Measurements from ENCODE around the gene NOTCH3.

NOTCH3 gene

DNA sequence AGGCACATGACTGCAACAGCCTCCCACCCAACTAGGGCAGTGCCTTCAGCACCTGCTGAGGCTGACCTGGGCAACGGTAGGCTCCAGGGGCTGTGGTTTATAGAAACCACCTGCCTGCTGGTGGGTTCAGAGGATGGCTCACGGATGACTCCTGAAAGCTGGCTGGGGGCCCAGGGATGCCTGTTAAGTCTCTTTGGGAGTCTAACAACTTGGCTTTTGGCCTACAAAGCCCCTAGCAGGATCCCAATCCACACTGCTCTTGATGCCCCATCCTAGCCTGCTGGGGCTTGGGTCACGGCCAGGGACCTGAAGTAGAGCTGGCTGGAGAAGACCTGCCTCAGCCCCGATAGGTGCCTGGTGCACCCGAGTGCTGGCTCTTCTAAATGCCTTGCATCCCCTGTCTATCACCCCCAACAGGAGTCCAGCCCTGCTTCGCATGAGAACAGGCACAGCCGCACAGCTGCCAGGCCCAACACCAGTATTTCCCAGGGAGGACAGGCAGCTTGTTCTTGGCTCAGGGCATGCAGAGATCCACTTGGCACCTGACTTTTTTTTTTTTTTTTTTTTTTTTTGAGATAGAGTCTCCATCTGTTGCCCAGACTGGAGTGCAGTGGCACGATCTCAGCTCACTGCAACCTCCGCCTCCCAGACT lies 40.6 kb upstream of the NOTCH3 start:
- H3K9me3 ChIP-seq = no peaks in the 10 kb centered on the region
- no peaks in the 10 kb centered on the region for H3K4me1 ChIP-seq
- peaks cover 76% of the 10 kb centered on the region for H3K36me3 ChIP-seq (replicated peaks)
- H3K4me3 ChIP-seq = no peak overlapping the region
- in situ Hi-C loops (cut with MboI; ENCODE audit: low sequenced_read_pairs) = no loop called here
- H3K27me3 ChIP-seq (ENCODE audit: low read depth) = no peaks in the 10 kb centered on the region
- no peak for DNase-seq (ENCODE audit: low spot score in 2 of 2)

DNA sequence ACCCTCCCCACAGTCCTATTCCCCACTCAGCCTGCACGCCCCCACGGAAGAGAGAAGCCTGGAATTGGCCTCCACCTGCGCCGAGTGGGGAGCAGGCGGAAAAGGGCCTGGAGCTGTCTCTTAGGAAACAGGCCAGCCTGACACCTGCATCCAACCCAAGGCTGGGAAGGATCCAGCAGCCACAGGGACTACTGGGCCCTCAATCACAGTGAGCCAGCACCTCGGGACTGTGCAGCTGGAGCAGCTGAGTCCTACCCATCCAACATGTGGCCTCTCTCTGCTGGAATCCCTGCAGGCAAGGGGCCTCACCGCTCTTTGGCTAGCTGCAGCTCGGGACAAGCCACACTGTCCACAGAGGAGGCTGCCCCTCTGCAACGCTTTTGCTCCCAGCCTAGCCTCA lies 39.7 kb upstream of the NOTCH3 start:
- in situ Hi-C loops (cut with MboI; ENCODE audit: low sequenced_read_pairs) = no loop called here
- Histone ChIP-seq H3K4me1 (no peaks in the 10 kb centered on the region), H3K9me3 (no peaks in the 10 kb centered on the region), H3K27me3 (ENCODE audit: low read depth) (no peaks in the 10 kb centered on the region), H3K4me3 (no peak overlapping the region), H3K36me3 (replicated peaks) (peaks cover 76% of the 10 kb centered on the region)
- no peak for DNase-seq (ENCODE audit: low spot score in 2 of 2)

DNA sequence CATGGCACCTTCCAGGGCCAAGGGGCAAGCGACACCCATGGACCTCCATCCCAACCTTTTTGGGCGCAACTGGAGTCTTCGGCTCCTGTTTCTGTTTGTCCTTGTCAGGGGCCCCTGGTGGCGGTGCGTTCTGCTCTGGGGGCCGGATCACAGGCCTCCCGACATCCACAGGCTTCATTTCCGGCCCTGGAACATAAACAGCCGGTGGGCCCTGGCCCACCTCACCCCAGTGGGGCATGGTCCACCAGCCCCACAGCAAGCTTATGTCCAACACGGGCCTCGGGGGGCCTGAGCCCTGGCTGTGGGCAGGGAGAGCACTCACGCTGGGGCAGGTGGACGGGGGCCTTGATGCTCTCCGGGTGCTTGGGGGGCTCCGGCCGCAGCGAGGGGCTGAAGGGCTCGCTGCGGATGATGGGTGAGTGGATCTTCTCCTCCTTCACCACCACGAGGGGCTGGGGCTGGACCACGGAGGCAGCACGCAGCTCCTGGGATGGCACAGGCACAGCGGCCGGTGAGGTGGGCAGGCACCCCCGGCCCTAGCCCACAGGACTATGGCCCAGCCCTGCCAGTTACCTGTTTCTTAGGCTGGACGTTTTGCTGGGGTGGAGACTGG lies 38.6 kb upstream of the NOTCH3 start:
- H3K4me3 ChIP-seq = no peak overlapping the region

DNA sequence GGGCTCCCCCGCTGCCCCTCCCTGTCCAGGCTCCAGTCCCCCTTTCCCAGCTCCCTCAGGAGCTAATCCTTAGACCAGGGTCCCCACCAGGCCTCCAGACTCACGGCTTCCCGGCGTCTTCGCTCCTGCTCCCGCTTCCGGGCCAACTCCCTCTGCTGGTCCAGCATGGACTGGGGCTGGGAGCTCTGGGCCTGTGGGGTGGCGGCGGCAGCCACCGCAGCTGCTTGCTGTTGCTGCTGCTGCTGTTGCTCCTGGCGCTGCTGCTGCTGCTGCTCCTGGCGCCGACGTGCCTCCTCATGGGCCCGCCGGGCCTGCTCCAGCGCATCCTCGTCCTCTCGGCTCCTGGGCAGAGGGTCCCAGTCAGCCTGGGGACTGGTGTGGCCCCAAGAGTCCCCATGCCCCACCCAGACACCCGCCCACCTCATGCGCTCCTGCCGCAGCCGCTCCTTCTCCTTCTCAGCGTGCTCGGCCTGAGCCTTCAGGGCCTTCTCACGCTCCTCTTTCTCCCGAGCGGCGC lies 37.9 kb upstream of the NOTCH3 start:
- Histone ChIP-seq H3K27me3 (ENCODE audit: low read depth) (no peaks in the 10 kb centered on the region), H3K4me1 (no peaks in the 10 kb centered on the region), H3K4me3 (no peak overlapping the region), H3K9me3 (no peaks in the 10 kb centered on the region), H3K36me3 (replicated peaks) (peaks cover 63% of the 10 kb centered on the region)
- in situ Hi-C loops (cut with MboI; ENCODE audit: low sequenced_read_pairs) = no loop called here
- DNase-seq (ENCODE audit: low spot score in 2 of 2) = no peak

More for the DNA sequence above, 38.6 kb upstream of the NOTCH3 start:
- H3K36me3 ChIP-seq (replicated peaks) = peaks cover 67% of the 10 kb centered on the region
- H3K4me1 ChIP-seq = no peaks in the 10 kb centered on the region
- no peak for DNase-seq (ENCODE audit: low spot score in 2 of 2)
- in situ Hi-C loops (cut with MboI; ENCODE audit: low sequenced_read_pairs) = no loop called here
- H3K9me3 ChIP-seq = no peaks in the 10 kb centered on the region
- no peaks in the 10 kb centered on the region for H3K27me3 ChIP-seq (ENCODE audit: low read depth)

DNA sequence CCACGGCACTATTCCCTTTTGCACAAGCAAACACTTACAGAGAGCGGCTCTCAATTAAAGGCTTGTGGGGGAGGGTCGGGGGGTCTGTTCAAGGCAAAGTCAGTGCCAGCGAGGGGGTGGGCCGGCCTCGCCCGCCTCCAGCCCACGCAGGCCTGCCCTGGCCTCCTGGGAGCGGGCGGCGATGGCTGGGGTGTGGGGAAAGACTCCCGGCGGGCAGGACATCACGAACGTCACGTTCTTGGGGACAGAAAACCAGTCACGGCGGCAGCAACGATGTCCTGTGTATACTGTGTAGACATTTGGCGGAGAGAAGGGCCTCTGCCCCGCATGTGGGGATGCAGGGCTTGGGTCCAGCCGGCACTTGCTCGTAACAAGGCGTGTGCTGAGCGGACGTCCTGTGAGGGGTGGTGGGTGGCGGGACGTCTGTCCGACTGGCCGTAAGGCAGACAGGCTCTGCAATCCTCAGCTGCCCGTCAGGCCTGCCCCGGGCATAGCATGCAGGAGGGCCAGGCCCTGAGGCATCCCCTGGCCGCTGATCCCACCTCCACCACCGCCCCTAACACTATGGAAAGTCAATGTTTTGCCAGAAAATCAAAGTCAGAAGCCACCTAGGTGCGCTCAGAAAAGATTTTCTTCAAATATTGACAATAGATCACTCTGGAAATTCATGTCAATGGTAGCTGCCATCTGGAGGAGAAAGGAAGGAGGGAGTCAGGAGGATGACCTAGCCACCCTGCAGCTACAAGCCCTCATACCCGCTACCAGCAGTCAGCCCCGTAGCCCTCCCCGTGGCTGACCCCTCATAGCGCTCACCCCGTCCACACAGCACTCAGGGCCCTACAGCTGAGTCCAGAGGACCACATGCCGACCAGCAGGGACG lies 37.2 kb upstream of the NOTCH3 start:
- Histone ChIP-seq H3K9me3 (no peaks in the 10 kb centered on the region), H3K4me3 (no peak overlapping the region), H3K4me1 (no peaks in the 10 kb centered on the region), H3K27me3 (ENCODE audit: low read depth) (no peaks in the 10 kb centered on the region), H3K36me3 (replicated peaks) (peaks cover 58% of the 10 kb centered on the region)
- in situ Hi-C loops (cut with MboI; ENCODE audit: low sequenced_read_pairs) = no loop called here
- no peak for DNase-seq (ENCODE audit: low spot score in 2 of 2)

DNA sequence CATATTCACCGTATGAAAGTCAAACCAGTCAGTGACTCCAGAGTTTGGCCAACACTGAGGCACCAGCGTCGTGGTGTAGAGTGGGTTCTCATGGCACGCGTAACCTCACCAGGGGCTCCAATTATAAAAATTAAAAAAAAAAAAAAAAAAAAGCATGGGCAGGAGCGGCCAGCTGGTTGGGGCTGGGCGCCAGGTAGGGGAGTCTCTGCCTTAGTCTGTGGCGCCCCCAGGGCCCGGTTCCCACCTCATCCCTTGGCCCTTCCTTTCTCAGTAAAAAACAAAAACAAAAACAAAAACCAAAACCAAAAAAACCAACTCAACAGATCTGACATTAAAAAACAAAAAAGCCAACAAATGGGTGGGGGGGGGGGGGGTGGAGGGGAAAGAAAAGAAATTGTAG lies 36.1 kb upstream of the NOTCH3 start:
- no peaks in the 10 kb centered on the region for H3K27me3 ChIP-seq (ENCODE audit: low read depth)
- in situ Hi-C loops (cut with MboI; ENCODE audit: low sequenced_read_pairs) = no loop called here
- H3K36me3 ChIP-seq (replicated peaks) = peaks cover 51% of the 10 kb centered on the region
- DNase-seq (ENCODE audit: low spot score in 2 of 2) = no peak
- H3K4me1 ChIP-seq = no peaks in the 10 kb centered on the region
- H3K9me3 ChIP-seq = no peaks in the 10 kb centered on the region
- H3K4me3 ChIP-seq = no peak overlapping the region

DNA sequence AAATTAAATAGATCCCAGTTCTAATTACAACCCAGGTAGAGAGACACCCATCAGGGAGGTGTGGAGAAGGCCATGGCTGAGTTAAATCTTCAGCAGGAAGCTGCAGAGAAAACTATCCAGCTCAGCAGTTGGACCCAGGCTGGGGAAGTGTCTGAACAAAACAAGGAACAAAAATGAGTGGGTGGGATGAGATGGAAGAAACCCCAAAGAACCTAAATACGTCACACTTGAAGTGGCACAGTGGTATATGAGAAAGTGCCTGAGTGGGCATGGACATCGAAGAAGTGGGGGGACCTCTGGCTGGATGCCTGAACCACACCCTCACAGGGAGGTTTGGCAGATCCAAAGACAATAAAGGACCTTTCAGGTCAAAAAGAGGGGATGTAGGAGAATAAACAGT lies 35.0 kb upstream of the NOTCH3 start:
- Histone ChIP-seq H3K9me3 (no peaks in the 10 kb centered on the region), H3K4me1 (no peaks in the 10 kb centered on the region), H3K36me3 (replicated peaks) (peaks cover 44% of the 10 kb centered on the region), H3K4me3 (no peak overlapping the region), H3K27me3 (ENCODE audit: low read depth) (no peaks in the 10 kb centered on the region)
- in situ Hi-C loops (cut with MboI; ENCODE audit: low sequenced_read_pairs) = no loop called here
- DNase-seq (ENCODE audit: low spot score in 2 of 2) = no peak

DNA sequence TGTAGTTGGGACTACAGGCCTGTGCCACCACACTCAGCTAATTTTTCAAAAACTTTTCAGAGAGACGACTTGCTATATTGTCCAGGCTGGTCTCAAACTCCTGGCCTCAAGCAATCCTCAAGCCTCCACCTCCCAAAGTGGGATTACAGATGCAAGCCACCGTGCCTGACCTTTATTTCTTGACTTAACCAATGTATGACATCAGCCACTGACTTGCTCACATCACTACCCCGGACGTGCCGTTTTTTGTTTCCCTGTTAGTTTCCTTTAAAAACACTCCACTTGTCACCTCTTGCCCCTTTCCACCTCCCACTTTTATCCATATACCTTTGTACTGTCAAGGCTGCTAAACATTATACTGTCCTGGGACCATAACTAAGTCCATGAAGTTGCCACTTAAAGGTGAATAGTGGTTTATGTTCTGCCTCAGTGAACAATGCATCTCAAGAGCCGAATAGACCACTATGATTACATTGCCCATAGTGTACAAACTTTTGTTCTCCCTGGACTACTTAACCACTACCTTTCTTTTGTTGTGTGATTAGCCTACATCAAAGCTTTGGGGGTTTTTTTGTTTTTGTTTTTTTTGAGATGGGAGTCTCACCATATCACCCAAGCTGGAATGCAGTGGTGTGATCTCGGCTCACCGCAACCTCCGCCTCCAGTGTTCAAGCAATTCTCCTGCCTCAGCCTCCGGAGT lies 33.8 kb upstream of the NOTCH3 start:
- no peaks in the 10 kb centered on the region for H3K4me1 ChIP-seq
- H3K9me3 ChIP-seq = no peaks in the 10 kb centered on the region
- peaks cover 32% of the 10 kb centered on the region for H3K36me3 ChIP-seq (replicated peaks)
- no peaks in the 10 kb centered on the region for H3K27me3 ChIP-seq (ENCODE audit: low read depth)
- DNase-seq (ENCODE audit: low spot score in 2 of 2) = no peak
- no peak overlapping the region for H3K4me3 ChIP-seq
- in situ Hi-C loops (cut with MboI; ENCODE audit: low sequenced_read_pairs) = no loop called here

DNA sequence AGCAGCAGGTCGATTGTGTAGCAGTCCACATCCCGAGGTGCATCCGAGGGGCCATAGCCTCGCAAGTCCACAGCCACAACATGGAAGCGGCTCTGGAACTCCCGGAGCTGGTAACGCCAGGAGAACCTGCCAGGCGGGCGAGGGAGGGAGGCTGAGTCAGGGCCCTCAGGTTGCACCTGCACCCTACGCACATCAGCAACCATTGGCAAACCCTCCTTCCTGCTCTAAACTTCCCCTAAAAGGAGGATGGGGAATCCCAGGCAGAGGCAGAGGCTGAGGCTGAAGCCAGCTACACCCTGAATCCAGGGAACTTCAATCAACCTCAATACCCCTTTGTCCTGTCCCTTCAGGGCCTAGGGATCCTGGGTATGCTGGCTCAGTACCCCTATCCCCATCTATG lies 30.5 kb upstream of the NOTCH3 start:
- no peak for DNase-seq (ENCODE audit: low spot score in 2 of 2)
- H3K9me3 ChIP-seq = no peaks in the 10 kb centered on the region
- peaks cover 9% of the 10 kb centered on the region for H3K36me3 ChIP-seq (replicated peaks)
- H3K4me1 ChIP-seq = no peaks in the 10 kb centered on the region
- H3K4me3 ChIP-seq = no peak overlapping the region
- H3K27me3 ChIP-seq (ENCODE audit: low read depth) = no peaks in the 10 kb centered on the region
- in situ Hi-C loops (cut with MboI; ENCODE audit: low sequenced_read_pairs) = no loop called here

DNA sequence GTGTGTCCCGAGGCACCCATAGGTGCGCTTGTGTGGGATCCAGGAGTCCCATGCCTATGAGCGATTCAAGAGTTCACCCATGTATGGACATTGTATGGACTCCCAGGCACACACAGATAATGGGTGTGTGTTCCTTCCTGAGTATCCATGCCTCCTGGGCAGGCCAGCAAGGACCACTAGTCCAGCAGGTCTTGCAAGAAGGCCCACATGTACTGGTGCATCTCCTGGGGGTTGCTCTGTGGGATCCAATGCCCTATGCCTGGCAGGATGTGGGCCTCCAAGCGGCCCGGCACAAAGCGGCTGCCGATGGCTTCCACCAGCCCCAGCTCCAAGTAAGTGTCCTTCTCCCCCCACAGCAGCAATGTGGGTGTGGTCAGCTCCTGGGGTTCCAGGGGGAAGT lies 26.5 kb upstream of the NOTCH3 start:
- Histone ChIP-seq H3K4me3 (no peak overlapping the region), H3K36me3 (replicated peaks) (no peaks in the 10 kb centered on the region), H3K27me3 (ENCODE audit: low read depth) (no peaks in the 10 kb centered on the region), H3K4me1 (peaks cover 9% of the 10 kb centered on the region), H3K9me3 (no peaks in the 10 kb centered on the region)
- in situ Hi-C loops (cut with MboI; ENCODE audit: low sequenced_read_pairs) = no loop called here
- no peak for DNase-seq (ENCODE audit: low spot score in 2 of 2)

DNA sequence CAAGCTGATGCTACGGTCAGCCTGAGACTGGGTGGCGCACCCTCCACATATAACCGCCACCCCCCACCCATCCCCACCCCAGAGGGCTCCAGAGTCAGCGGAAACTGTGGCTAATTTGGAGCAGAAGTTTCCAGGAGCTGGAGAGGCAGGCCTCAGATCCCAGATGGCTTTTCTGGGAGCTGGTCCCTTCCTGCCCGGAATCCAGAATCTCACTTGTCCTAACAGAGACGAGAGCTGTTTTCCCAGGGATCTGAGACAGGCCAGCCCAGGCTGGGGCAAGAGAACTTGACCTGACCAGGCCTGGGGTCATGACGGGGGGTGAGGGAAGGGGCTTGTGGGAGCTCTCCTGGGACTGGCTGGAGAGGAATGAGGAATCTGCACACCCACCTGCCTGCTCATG lies 25.0 kb upstream of the NOTCH3 start:
- Histone ChIP-seq H3K4me3 (no peak overlapping the region), H3K36me3 (replicated peaks) (no peaks in the 10 kb centered on the region), H3K4me1 (peaks cover 9% of the 10 kb centered on the region), H3K9me3 (no peaks in the 10 kb centered on the region), H3K27me3 (ENCODE audit: low read depth) (no peaks in the 10 kb centered on the region)
- DNase-seq (ENCODE audit: low spot score in 2 of 2) = no peak
- in situ Hi-C loops (cut with MboI; ENCODE audit: low sequenced_read_pairs) = no loop called here

DNA sequence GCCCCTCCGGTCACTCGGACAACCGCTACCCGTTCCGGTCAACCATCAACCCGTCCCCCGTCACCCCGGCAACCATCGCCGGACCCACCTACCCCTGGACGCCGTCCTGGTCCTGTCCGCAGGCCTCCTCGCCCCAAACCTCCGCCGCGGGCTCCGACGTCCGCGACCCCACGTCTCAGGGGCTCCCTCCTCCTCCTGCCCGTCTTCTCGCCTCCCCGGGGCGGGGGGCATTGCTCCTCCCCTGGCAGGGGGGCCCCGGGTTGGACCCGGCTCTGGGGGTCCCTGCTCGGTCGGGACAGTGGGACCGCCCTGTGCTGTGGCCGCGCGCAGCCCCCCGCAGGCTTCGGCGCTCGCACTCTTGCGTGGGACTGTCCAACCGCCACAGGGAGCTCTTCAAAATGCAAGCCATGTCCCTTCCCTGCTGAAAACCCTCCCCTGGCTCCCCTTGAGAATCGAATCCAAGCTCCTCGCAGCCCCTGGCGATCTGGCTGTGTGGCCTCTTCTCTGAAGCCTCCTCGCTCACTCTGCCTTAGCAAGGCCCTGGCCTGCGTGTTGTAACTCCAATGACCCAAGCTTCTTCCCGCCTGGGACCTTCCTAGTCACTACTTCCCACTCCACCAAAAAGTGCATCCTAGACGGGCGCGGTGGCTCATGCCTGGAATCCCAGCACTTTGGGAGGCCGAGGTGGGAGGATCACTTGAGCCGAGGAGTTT lies 23.0 kb upstream of the NOTCH3 start:
- Histone ChIP-seq H3K4me1 (peaks cover 9% of the 10 kb centered on the region), H3K4me3 (peak overlapping the region; percentile 46), H3K36me3 (replicated peaks) (no peaks in the 10 kb centered on the region), H3K9me3 (no peaks in the 10 kb centered on the region), H3K27me3 (ENCODE audit: low read depth) (no peaks in the 10 kb centered on the region)
- DNase-seq (ENCODE audit: low spot score in 2 of 2) = no peak
- in situ Hi-C loops (cut with MboI; ENCODE audit: low sequenced_read_pairs) = no loop called here
